PC-9 (cell line): ENCODE results near the gene GSTO2. TPM values are rescaled to one million over a fixed set of nuclear protein-coding genes. Genes with fewer than 3 reads are reported as not detected.

ENCODE experiments used
- BruUV-seq: library from RNA; stranded (reverse); fragments of 400-500 nt; replicated peaks from 2 replicates; lab custom pipeline; 2021; lab: Mats Ljungman, UMichigan
- CTCF ChIA-PET: fragments of 300-600 bp; sonication (Branson Sonifier 250); formaldehyde crosslinking; loops from one replicate; lab custom pipeline; 2022; ENCODE audit warnings: antibody characterized with exemption; lab: Charles Lee
- POLR2A ChIA-PET: fragments of 300-600 bp; sonication (Branson Sonifier 250); formaldehyde crosslinking; loops from one replicate; lab custom pipeline; 2022; ENCODE audit warnings: antibody characterized with exemption; ENCODE audit not compliant: unreplicated experiment; lab: Charles Lee
- DNase-seq, 2 experiments: peaks; one replicate each; pipeline versions ENCODE4 v3.0.0 to v3.0.0-alpha.2; 2015 to 2022; ENCODE audit warnings: mixed read lengths in 1 of 2
- H2AFZ ChIP-seq: fragments of 200-600 bp; sonication (generic); 2 replicates; pipeline ENCODE4 v1.8.1; 2017; ENCODE audit warnings: antibody characterized with exemption
- H3F3A ChIP-seq: fragments of 200-600 bp; sonication (generic); 2 replicates; pipeline ENCODE4 v1.8.1; 2017; ENCODE audit warnings: antibody characterized with exemption, mild to moderate bottlenecking, low read depth; ENCODE audit not compliant: insufficient read depth
- H3K27ac ChIP-seq: fragments of 200-600 bp; sonication (generic); 2 replicates; pipeline ENCODE4 v1.6.1; 2016; ENCODE audit warnings: mixed run types
- H3K27me3 ChIP-seq: fragments of 200-600 bp; sonication (generic); 2 replicates; pipeline ENCODE4 v1.6.1; 2016; ENCODE audit warnings: low read depth, mixed run types; ENCODE audit not compliant: insufficient read depth
- H3K36me3 ChIP-seq: fragments of 200-600 bp; sonication (generic); 2 replicates; pipeline ENCODE4 v1.6.1; 2016; ENCODE audit warnings: low read depth, mixed run types
- H3K4me1 ChIP-seq: fragments of 200-600 bp; sonication (generic); replicated peaks from 2 replicates; pipeline ENCODE4 v1.6.1; 2016; ENCODE audit warnings: mixed run types; ENCODE audit not compliant: insufficient read depth
- H3K4me2 ChIP-seq: fragments of 200-600 bp; sonication (generic); 2 replicates; pipeline ENCODE4 v1.6.1; 2017; ENCODE audit warnings: mixed run types
- H3K4me3 ChIP-seq: fragments of 200-600 bp; sonication (generic); 2 replicates; pipeline ENCODE4 v1.6.1; 2016; ENCODE audit warnings: mixed run types
- H3K79me2 ChIP-seq: fragments of 200-600 bp; sonication (generic); 2 replicates; pipeline ENCODE4 v1.6.1; 2017; ENCODE audit warnings: low read depth, mixed run types
- H3K9me2 ChIP-seq: fragments of 200-600 bp; sonication (generic); 2 replicates; pipeline ENCODE4 v1.8.1; 2017; ENCODE audit warnings: mild to moderate bottlenecking; ENCODE audit not compliant: insufficient read depth
- H3K9me3 ChIP-seq: fragments of 200-600 bp; sonication (generic); 2 replicates; pipeline ENCODE4 v1.8.1; 2016; ENCODE audit warnings: low read depth; ENCODE audit not compliant: insufficient read depth
- H4K20me1 ChIP-seq: fragments of 200-600 bp; sonication (generic); 2 replicates; pipeline ENCODE4 v1.8.1; 2017; ENCODE audit not compliant: insufficient read depth
- CTCF ChIP-seq: fragments of 200-600 bp; sonication (generic); conservative IDR thresholded peaks from 2 replicates; pipeline ENCODE4 v1.6.1; 2017; ENCODE audit warnings: mixed run types, antibody characterized with exemption, mild to moderate bottlenecking, moderate library complexity
- EZH2 ChIP-seq: fragments of 200-600 bp; sonication (generic); IDR thresholded peaks from 2 replicates; pipeline ENCODE4 v1.8.0; 2017; ENCODE audit warnings: antibody characterized with exemption, low read depth
- intact Hi-C: fragments of 100-400 bp; cut with micrococcal nuclease; formaldehyde crosslinking; loops from one replicate; pipeline ENCODE4 v1.10.0; 2022; ENCODE audit not compliant: unreplicated experiment
- total RNA-seq: library from RNA; stranded (reverse); gene quantifications from 2 replicates; pipeline ENCODE4 v1.2.3, GENCODE V29; 2021

The GSTO2 gene
- total RNA-seq, 1 experiment from 2014 or later: 3.3 TPM

GRCh38 chr10:104223304-104223703 is 45.7 kb upstream of the GSTO2 start:
- no peak overlapping the region for H2AFZ ChIP-seq
- TF ChIP-seq CTCF (no peak), EZH2 (no peak)
- H3K9me3 ChIP-seq: no peaks in the 10 kb centered on the region
- no peaks in the 10 kb centered on the region for H3F3A ChIP-seq
- BruUV-seq: no TSS peak
- intact Hi-C loops: no loop called here
- no peaks in the 10 kb centered on the region for H4K20me1 ChIP-seq
- H3K36me3 ChIP-seq: no peaks in the 10 kb centered on the region
- H3K27ac ChIP-seq: no peak overlapping the region
- no peak overlapping the region for H3K4me2 ChIP-seq
- ChIA-PET POLR2A (no interaction called here), CTCF (no interaction called here)
- H3K4me1 ChIP-seq: no peaks in the 10 kb centered on the region
- no peaks in the 10 kb centered on the region for H3K79me2 ChIP-seq
- DNase-seq: no peak
- no peak overlapping the region for H3K4me3 ChIP-seq
- H3K9me2 ChIP-seq: no peaks in the 10 kb centered on the region
- no peaks in the 10 kb centered on the region for H3K27me3 ChIP-seq

DNA sequence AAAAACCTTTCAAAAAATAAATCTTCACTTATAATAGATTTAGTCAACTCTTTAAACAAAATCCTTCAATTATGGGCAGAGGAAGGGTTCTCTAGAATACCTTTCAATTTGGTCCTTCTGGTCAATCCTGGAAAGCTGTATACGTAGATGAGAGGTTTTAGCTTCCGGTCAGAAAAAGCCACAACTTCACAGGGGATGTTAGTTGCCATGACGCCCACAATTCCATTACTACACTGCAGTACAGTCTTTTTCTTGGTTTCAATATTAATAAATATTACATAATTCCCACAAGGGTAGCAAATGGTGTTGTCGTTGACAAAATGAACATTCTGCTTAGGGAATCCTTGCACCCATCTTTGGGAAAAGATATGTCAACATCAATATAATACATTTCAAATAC is 38.5 kb upstream of the GSTO2 start:
- no peak overlapping the region for H3K4me3 ChIP-seq
- no peaks in the 10 kb centered on the region for H3K79me2 ChIP-seq
- H3K27ac ChIP-seq: no peak overlapping the region
- no peak overlapping the region; the same call in 1 of the 2 replicates for H3K4me2 ChIP-seq
- intact Hi-C loops: no loop called here
- no peaks in the 10 kb centered on the region for H4K20me1 ChIP-seq
- CTCF ChIA-PET: no interaction called here
- H3K36me3 ChIP-seq: no peaks in the 10 kb centered on the region
- H2AFZ ChIP-seq: no peak overlapping the region
- H3K9me2 ChIP-seq: no peaks in the 10 kb centered on the region
- POLR2A ChIA-PET: interaction anchor here (0.6 to 0.7 kb wide), 2 partner anchors 110 to 360 kb away, joined by 3 to 4 read pairs; no protein-coding TSS in a partner anchor
- TF ChIP-seq EZH2: no peak
- TF ChIP-seq CTCF: no peak
- H3K27me3 ChIP-seq: no peaks in the 10 kb centered on the region
- H3F3A ChIP-seq: no peaks in the 10 kb centered on the region
- H3K9me3 ChIP-seq: no peaks in the 10 kb centered on the region
- no peak for DNase-seq
- 0 out of 2 replicates have a peak, but pooled peaks cover 7% of the 10 kb centered on the region for H3K4me1 ChIP-seq
- no TSS peak for BruUV-seq

DNA sequence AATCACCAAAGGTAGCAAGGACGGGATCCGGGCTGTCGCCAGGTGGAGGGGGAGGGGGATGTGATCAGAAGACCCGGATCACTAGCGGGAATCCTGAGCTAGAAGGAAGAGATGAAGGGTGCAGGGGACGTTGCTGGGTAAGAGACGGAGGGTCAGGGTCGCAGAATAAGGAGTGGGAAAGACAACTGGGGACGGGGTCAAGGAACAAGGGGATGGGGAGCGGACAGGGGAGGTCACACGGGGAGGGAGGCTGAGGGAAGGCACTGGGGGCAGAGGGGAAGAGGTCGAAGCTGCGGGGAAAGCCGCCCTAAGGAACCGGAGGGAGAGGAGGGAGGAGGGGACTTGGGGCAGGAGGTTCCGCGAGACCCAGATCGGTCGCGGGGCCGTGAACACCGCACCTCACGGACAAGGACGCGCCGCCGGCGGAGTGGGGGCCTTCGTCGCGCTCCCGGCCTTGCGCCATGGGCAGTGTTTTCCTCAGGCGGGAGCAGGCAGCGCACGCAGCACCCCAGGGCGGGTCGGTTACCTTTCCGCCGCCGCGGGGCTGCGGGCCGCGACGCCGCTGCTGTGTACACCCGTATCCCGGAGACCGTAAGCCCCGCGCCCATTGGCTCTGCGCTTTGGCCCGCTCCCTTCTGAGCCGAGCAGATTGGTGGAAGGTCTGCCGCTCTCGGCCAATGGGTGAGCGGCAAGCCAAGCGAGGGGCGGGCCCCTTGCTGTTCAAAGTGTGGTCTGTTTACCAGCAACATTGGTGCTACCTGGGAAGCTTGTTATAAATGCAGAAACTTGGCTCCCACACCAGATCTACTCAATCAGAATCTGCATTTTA is 37.0 kb upstream of the GSTO2 start, which contains the start of gene CFAP43:
Gene CFAP43, minus strand, starts transcription at position 581 of the 829 bp plus-strand sequence. Its CDS starts 118 bp downstream, at position 463.
- Histone ChIP-seq H3K36me3 (no peaks in the 10 kb centered on the region), H3K4me1 (0 out of 2 replicates have a peak, but pooled peaks cover 7% of the 10 kb centered on the region), H3K27me3 (no peaks in the 10 kb centered on the region), H3K79me2 (no peaks in the 10 kb centered on the region), H3F3A (no peaks in the 10 kb centered on the region), H3K4me2 (peak within 1 kb of the TSS; percentile 92), H4K20me1 (no peaks in the 10 kb centered on the region), H3K27ac (0 out of 2 replicates have a peak within 1 kb of the TSS, but pooled peaks have one; percentile 10), H3K9me2 (no peaks in the 10 kb centered on the region), H2AFZ (peak within 1 kb of the TSS; percentile 97), H3K4me3 (peak within 1 kb of the TSS; percentile 74), H3K9me3 (no peaks in the 10 kb centered on the region)
- no TSS peak for BruUV-seq
- ChIA-PET CTCF (interaction anchor here (1.8 kb wide), 1 partner anchor 42 kb away, joined by 5 read pairs; no protein-coding TSS in a partner anchor), POLR2A (interaction anchor here (0.6 kb wide), 4 partner anchors 23 to 205 kb away, joined by 3 to 11 read pairs (median 6); partner anchors contain the start of gene GSTO1)
- TF ChIP-seq EZH2 (no peak), CTCF (no peak)
- DNase-seq: peak; percentile 89 to 96
- intact Hi-C loops: loop anchor here (2.0 kb wide), 1 partner anchor 23 kb away; the partner anchor contains the start of gene GSTO1
